Measurements from ENCODE around the gene ADIPOR2. TPM values are rescaled to one million over a fixed set of nuclear protein-coding genes. Genes with fewer than 3 reads are reported as not detected.

ADIPOR2 gene
- total RNA-seq, 1 donor from 2014 or later, result 43.0 TPM

- Mint-ChIP-seq H3K36me3 (ENCODE audit: low read depth) (peaks cover 47% of the 10 kb centered on the region), H3K4me1 (no peaks in the 10 kb centered on the region), H3K27me3 (no peaks in the 10 kb centered on the region), H3K27ac (no peak overlapping the region), H3K9me3 (no peaks in the 10 kb centered on the region), H3K4me3 (no peak overlapping the region)
- ChIA-PET CTCF (no interaction called here), POLR2A (no interaction called here)
- ATAC-seq (ENCODE audit: low read depth) (no peak), DNase-seq (no peak)
- TF ChIP-seq CTCF (IDR thresholded peaks at IDR 0.05), result no peak
- intact Hi-C loops (cut with micrococcal nuclease), result no loop called here
Measured at GRCh38 chr12:1761857-1762256, 71.0 kb downstream of the ADIPOR2 start.

GRCh38 chr12:1763153-1763552 lies 72.3 kb downstream of the ADIPOR2 start:
- Mint-ChIP-seq H3K4me1 (no peaks in the 10 kb centered on the region), H3K27ac (no peak overlapping the region), H3K36me3 (ENCODE audit: low read depth) (peaks cover 35% of the 10 kb centered on the region), H3K27me3 (no peaks in the 10 kb centered on the region), H3K4me3 (no peak overlapping the region), H3K9me3 (no peaks in the 10 kb centered on the region)
- ChIA-PET CTCF (interaction anchor here (0.6 kb wide), 1 partner anchor 28 kb away, joined by 3 read pairs; no protein-coding TSS in a partner anchor), POLR2A (no interaction called here)
- intact Hi-C loops (cut with micrococcal nuclease), result no loop called here
- no peak for TF ChIP-seq CTCF (IDR thresholded peaks at IDR 0.05)
- no peak for ATAC-seq (ENCODE audit: low read depth)
- no peak for DNase-seq

GRCh38 chr12:1766110-1766509 lies 75.2 kb downstream of the ADIPOR2 start:
- H3K4me3 Mint-ChIP-seq, result no peak overlapping the region
- H3K36me3 Mint-ChIP-seq (ENCODE audit: low read depth), result peaks cover 21% of the 10 kb centered on the region
- ChIA-PET POLR2A (no interaction called here), CTCF (no interaction called here)
- H3K4me1 Mint-ChIP-seq, result no peaks in the 10 kb centered on the region
- ATAC-seq (ENCODE audit: low read depth) (no peak), DNase-seq (no peak)
- no peaks in the 10 kb centered on the region for H3K27me3 Mint-ChIP-seq
- H3K27ac Mint-ChIP-seq, result no peak overlapping the region
- no peak for TF ChIP-seq CTCF (IDR thresholded peaks at IDR 0.05)
- no peaks in the 10 kb centered on the region for H3K9me3 Mint-ChIP-seq
- intact Hi-C loops (cut with micrococcal nuclease), result no loop called here

- no peak for DNase-seq
- CTCF ChIA-PET, result interaction anchor here (1.5 kb wide), 2 partner anchors 14 to 115 kb away, joined by 3 to 4 read pairs; no protein-coding TSS in a partner anchor
- Mint-ChIP-seq H3K36me3 (ENCODE audit: low read depth) (peaks cover 19% of the 10 kb centered on the region), H3K4me1 (no peaks in the 10 kb centered on the region), H3K27me3 (no peaks in the 10 kb centered on the region), H3K4me3 (no peak overlapping the region), H3K9me3 (no peaks in the 10 kb centered on the region), H3K27ac (no peak overlapping the region)
- POLR2A ChIA-PET, result interaction anchor here (0.6 kb wide), 1 partner anchor 48 kb away, joined by 5 read pairs; no protein-coding TSS in a partner anchor
- TF ChIP-seq CTCF (IDR thresholded peaks at IDR 0.05), result no peak
- intact Hi-C loops (cut with micrococcal nuclease), result no loop called here
- no peak for ATAC-seq (ENCODE audit: low read depth)
Measured at GRCh38 chr12:1767407-1768090, 76.7 kb downstream of the ADIPOR2 start.

GRCh38 chr12:1768615-1769014 lies 77.7 kb downstream of the ADIPOR2 start:
- Mint-ChIP-seq H3K36me3 (ENCODE audit: low read depth) (peaks cover 26% of the 10 kb centered on the region), H3K4me1 (no peaks in the 10 kb centered on the region), H3K27me3 (no peaks in the 10 kb centered on the region), H3K4me3 (no peak overlapping the region), H3K27ac (no peak overlapping the region), H3K9me3 (no peaks in the 10 kb centered on the region)
- ChIA-PET CTCF (interaction anchor here (1.5 kb wide), 1 partner anchor 13 kb away, joined by 3 read pairs; no protein-coding TSS in a partner anchor), POLR2A (no interaction called here)
- no peak for TF ChIP-seq CTCF (IDR thresholded peaks at IDR 0.05)
- ATAC-seq (ENCODE audit: low read depth) (no peak), DNase-seq (no peak)
- intact Hi-C loops (cut with micrococcal nuclease), result no loop called here

Data from activated B cell treated with CpG ODN at 0.5 μM for 24 hours (primary cell).